DND-41 (cell line): ENCODE measurements around the gene CMYA5.

ENCODE experiments used
- EZH2 ChIP-seq: IDR thresholded peaks from 3 replicates; pipeline ENCODE4 v1.6.1; 2012; ENCODE audit warnings: borderline replicate concordance, low read depth, mild to moderate bottlenecking, moderate library complexity, low read length, inconsistent platforms; ENCODE audit not compliant: severe bottlenecking
- TF ChIP-seq, protein P1 (sequence below): IDR thresholded peaks from 2 replicates; pipeline ENCODE4 v1.5.1; 2012; ENCODE audit warnings: borderline replicate concordance, low read length, moderate library complexity, mild to moderate bottlenecking; ENCODE audit not compliant: poor library complexity, severe bottlenecking; ENCODE audit errors: extremely low read depth

DNA sequence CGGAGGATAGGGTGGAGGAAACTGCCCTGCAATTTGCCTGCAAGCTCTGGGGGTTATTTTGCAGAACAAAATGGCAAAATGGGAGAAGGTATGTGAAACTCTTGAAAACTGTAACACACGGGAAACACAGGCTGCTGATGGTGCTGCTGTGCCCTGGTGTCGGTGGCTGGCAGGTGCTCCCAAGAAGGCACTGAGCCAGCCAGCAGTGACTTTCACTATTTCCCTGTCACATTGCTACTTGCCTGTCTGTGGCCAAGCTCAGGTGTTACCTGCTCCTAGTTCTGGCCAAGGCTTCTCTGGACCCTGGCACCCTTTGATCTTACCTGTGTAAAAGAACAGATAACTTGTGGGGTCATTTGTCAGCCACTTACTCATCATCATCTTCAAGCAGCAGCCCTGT is 102.2 kb downstream of the CMYA5 start:
- TF ChIP-seq, protein P1, sequence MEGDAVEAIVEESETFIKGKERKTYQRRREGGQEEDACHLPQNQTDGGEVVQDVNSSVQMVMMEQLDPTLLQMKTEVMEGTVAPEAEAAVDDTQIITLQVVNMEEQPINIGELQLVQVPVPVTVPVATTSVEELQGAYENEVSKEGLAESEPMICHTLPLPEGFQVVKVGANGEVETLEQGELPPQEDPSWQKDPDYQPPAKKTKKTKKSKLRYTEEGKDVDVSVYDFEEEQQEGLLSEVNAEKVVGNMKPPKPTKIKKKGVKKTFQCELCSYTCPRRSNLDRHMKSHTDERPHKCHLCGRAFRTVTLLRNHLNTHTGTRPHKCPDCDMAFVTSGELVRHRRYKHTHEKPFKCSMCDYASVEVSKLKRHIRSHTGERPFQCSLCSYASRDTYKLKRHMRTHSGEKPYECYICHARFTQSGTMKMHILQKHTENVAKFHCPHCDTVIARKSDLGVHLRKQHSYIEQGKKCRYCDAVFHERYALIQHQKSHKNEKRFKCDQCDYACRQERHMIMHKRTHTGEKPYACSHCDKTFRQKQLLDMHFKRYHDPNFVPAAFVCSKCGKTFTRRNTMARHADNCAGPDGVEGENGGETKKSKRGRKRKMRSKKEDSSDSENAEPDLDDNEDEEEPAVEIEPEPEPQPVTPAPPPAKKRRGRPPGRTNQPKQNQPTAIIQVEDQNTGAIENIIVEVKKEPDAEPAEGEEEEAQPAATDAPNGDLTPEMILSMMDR = no peak
- TF ChIP-seq EZH2 = no peak
